Epithelial cell of esophagus (primary cell): ENCODE measurements around the gene OR2J3.
"Not testable (repeated sequence)": the region's sequence is repeated elsewhere in the genome, so short reads cannot be mapped to it uniquely, and the experiment has no call there.

Experiments
- DNase-seq: peaks from one replicate; pipeline ENCODE4 v3.0.0; 2010; ENCODE audit warnings: low read depth
- H3K4me3 ChIP-seq: 2 replicates; pipeline ENCODE4 v1.5.1; 2011; ENCODE audit warnings: mild to moderate bottlenecking, low read length, control low read depth
- TF ChIP-seq, protein P1 (sequence below): IDR thresholded peaks from 2 replicates; pipeline ENCODE4 v1.5.1; 2011; ENCODE audit warnings: low read depth, mild to moderate bottlenecking, low read length, control low read depth, inconsistent platforms; ENCODE audit not compliant: insufficient read depth; ENCODE audit errors: missing control alignments

The OR2J3 gene

DNA sequence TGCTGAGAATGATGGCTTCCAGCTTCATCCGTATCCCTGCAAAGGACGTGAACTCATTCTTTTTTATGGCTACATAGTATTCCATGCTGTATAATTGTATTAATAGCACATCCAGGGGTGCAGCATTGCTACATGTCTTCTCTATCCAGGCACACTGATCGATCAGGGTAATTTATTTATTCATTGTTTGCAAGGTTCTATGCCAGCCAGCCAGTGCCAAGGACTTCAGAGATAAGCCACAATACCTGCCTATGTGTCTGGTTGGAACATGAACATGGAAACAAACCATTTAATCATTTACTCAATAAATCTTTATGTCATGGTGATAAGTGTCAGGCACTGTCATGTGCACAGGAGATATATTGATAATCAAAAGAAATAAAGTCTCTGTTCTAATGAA is 14.9 kb upstream of the OR2J3 start:
- H3K4me3 ChIP-seq, result no peak overlapping the region
- DNase-seq, result no peak
- TF ChIP-seq, protein P1, sequence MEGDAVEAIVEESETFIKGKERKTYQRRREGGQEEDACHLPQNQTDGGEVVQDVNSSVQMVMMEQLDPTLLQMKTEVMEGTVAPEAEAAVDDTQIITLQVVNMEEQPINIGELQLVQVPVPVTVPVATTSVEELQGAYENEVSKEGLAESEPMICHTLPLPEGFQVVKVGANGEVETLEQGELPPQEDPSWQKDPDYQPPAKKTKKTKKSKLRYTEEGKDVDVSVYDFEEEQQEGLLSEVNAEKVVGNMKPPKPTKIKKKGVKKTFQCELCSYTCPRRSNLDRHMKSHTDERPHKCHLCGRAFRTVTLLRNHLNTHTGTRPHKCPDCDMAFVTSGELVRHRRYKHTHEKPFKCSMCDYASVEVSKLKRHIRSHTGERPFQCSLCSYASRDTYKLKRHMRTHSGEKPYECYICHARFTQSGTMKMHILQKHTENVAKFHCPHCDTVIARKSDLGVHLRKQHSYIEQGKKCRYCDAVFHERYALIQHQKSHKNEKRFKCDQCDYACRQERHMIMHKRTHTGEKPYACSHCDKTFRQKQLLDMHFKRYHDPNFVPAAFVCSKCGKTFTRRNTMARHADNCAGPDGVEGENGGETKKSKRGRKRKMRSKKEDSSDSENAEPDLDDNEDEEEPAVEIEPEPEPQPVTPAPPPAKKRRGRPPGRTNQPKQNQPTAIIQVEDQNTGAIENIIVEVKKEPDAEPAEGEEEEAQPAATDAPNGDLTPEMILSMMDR, result no peak

DNA sequence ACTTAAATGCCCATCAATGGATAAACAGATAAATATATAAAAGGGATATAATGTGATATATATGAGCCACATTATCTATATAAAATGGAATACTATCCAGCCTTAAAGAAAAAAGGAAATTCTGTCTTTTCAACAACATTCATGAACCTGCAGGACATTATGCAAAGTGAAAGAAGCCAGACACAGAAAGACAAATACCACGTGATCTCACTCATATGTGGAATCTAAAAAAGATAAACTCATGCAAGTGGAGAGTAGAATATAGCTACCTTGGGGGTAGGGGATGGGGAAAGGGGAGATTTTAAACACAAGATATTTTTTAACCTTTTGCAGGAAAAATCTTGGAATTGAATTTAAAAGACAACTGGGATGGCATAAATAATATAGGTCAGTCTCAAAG is 10.1 kb upstream of the OR2J3 start:
- TF ChIP-seq, protein P1, result no peak
- DNase-seq, result no peak
- H3K4me3 ChIP-seq, result no peak overlapping the region

DNA sequence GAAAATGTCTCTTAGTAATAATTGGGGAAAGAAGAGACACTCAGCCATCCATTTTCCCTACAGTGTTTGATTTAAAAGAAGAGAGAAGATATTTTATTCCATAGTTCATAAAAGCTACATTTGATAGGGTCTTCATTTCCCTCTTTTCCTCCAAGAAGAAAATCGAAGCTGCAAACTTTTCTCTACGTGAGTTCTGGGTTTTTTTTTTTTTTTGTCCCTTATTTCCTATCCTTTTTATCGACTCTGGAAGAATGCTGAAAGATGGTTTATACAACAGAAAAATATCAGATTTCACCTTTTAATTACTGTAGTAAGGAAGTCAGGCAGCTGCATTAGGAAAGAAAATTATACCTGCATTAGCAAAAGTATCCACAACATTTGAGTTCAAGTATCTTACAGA is 8.7 kb upstream of the OR2J3 start, which contains the start of gene OR2J1:
Gene OR2J1 (plus strand): TSS at position 301 of the 400 bp plus-strand sequence. CDS start 1,453 bp downstream, outside the sequence.
- no peak within 1 kb of the TSS for H3K4me3 ChIP-seq
- DNase-seq, result no peak
- TF ChIP-seq, protein P1, result no peak

DNA sequence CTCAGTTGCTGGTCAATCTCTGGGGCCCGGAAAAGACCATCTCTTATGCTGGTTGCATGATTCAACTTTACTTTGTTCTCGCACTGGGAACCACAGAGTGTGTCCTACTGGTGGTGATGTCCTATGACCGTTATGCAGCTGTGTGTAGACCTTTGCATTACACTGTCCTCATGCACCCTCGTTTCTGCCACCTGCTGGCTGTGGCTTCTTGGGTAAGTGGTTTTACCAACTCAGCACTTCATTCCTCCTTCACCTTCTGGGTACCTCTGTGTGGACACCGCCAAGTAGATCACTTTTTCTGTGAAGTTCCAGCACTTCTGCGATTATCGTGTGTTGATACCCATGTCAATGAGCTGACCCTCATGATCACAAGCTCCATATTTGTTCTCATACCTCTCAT is 4.3 kb downstream of the OR2J3 start:
- H3K4me3 ChIP-seq, result no peak overlapping the region
- TF ChIP-seq, protein P1, result no peak
- DNase-seq, result no peak

DNA sequence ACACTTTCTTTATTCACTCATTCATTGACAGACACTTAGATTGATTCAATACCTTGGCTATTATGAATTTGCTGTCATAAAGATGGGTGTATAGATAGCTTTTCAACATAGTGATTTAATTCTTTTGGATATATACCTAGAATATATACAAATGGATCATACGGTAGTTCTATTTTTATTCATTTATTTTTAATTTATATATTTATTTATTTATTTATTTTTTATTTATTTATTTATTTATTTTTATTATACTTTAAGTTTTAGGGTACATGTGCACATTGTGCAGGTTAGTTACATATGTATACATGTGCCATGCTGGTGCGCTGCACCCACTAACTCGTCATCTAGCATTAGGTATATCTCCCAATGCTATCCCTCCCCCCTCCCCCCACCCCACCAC is 7.1 kb downstream of the OR2J3 start:
- not testable (repeated sequence) for H3K4me3 ChIP-seq, DNase-seq

DNA sequence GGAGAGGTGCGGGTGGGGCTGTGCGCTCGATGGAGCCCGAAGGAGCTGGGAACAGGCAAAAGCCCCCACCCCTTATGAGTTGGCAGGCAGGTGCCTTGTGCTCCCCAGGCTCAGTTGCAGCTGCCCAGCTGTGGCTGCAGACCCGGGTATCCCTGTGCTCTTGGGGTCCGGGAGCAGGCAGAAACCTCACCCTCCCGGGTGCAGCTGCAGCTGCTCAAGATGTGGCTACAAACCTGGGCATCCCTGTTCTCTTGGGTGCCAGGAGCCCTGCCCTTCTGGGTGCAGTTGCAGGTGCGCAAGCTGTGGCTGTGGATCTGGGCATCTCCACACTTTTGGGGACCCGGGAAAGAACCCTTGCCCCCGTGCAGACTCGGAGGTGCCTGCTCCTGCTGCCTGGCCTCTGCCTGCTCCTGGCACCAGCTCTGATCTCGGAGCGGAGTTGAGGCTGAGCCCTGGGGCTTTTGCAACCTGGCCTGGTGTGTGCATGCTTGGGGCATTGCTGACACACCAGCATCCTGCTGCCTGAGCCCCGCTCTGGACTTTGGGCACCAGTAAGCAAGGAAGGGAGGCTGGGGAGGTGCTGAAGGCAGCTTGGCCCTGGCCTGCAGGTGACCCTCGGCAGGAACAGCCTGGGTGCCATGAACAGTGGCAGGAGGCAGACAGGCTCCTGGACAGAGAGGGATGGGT is 21.6 kb downstream of the OR2J3 start:
- no peak for DNase-seq
- H3K4me3 ChIP-seq, result no peak overlapping the region
- TF ChIP-seq, protein P1, result no peak

DNA sequence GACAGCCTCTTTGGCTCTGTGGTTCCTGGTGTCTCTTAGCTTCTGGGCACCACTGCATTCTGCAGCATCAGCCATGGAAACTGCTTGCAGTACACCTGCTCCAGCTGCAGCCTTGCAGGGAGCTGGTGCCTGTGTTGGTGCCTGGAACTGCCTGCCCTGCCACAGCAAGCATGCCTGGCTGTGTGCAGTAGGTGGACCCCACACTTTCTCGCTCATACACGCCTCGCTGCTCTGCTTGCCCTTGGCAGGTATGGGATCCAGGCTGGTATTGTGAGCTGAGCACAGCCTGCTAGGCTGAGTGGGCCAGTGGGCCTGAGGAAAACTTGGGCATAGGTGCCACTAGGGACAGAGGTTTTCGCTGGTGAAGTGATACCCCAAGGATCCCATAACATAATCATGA is 22.8 kb downstream of the OR2J3 start:
- no peak for DNase-seq
- TF ChIP-seq, protein P1, result no peak
- H3K4me3 ChIP-seq, result no peak overlapping the region
